Stimulated activated CD8-positive, alpha-beta memory T cell treated with anti-CD3 and anti-CD28 coated beads, Interleukin-15, amount 100 ng/mL, for 24 hours (primary cell): ENCODE results near the gene ABTB2.
"Not testable (repeated sequence)": the region's sequence is repeated elsewhere in the genome, so short reads cannot be mapped to it uniquely, and the experiment has no call there.

Experiments used
- DNase-seq: peaks from one replicate; pipeline ENCODE4 v3.0.0-alpha.2; 2020; ENCODE audit warnings: low read depth

Gene ABTB2

DNA sequence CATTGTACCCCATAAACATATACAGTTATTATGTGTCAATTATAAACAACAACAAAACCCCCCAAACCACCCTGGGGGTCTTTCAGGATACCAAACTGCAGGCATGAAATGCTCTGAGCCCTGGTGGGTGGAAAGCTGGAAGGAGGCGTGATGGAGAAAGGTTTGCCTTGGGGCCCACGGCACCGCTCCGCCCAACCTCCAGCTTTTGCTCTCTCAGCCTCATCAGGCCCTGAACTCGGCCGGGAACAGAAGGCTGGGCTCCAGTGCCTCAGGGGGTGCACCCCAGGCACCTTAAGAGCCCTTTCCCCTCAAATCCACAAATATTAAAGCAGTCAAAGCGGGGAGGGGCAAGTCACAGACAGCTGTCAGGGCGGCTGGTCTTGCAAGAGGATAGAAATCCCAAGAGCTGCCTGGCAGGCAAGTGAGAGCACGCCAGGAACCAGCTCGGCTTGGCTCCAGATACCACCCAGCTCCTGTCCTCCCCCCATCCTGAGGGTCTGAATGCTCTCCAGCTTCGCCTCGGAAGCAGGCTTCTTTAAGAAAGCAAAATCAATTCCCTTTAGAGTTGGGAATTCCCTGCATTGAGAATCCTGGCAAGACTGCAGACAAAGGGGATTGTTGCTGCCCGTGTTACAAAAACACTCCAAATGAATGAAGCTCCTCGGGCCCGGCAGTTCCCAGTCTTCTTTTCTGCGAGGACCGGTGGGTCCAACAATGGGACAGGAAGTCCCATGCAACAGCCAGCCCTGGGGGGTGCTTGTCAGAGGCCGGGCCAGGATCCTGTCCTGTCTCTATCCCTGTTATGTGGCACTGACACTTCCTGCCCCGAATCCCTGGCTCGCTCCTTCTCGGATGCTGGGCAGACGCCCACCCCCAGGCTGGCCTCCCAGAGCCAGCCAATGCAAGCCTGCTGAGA is 171.6 kb downstream of the ABTB2 start:
- DNase-seq, result no peak

DNA sequence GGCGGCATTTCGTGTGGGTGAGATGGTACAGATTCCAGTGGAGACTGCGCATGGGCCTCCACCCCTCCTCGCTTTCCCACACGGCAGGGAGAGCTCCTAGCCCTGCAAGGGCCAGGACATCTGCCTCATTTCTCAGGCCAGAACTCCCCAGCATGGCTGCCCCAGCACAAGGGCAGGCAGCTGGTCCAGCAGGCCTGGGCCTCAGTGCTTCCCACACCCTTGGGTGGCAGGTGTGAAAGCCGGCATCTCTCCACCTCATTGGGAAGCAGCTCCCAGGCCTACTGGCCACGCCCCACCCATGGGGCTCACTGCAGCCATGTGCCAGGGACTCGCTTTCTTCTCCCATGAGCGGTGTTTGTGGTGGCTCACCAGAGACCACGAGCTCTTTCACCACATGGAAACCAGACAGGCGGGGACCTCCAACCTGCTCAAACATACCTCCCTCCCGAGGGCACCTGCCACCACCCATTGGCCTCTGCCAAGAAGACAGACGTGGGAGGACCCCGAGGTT is 173.2 kb downstream of the ABTB2 start:
- no peak for DNase-seq

DNA sequence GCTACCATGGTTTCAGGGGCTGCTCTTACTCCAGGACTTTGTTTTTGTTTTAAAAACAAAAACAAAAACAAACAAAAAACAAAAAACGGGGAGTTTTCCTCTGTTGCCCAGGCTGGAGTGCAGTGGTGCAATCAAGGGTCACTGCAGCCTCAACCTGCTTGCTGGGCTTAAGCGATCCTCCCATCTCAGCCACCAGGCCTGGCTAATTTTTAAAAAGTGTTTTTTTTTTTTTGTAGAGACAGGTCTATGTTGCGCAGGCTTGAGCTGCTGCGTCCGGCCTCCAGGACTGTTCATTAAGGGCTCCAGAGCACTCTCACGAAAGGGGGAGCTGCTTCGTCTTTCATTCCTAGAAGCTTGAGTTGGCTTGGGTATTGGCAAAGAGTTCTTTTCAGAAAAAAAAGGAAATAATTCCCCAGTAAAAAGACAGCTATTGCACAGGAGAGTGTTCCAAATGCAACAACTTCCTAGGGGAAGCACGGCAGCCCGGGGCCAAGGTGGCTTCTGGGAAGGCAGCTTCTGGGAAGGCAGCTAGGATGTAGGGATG is 173.9 kb downstream of the ABTB2 start:
- no peak for DNase-seq

DNA sequence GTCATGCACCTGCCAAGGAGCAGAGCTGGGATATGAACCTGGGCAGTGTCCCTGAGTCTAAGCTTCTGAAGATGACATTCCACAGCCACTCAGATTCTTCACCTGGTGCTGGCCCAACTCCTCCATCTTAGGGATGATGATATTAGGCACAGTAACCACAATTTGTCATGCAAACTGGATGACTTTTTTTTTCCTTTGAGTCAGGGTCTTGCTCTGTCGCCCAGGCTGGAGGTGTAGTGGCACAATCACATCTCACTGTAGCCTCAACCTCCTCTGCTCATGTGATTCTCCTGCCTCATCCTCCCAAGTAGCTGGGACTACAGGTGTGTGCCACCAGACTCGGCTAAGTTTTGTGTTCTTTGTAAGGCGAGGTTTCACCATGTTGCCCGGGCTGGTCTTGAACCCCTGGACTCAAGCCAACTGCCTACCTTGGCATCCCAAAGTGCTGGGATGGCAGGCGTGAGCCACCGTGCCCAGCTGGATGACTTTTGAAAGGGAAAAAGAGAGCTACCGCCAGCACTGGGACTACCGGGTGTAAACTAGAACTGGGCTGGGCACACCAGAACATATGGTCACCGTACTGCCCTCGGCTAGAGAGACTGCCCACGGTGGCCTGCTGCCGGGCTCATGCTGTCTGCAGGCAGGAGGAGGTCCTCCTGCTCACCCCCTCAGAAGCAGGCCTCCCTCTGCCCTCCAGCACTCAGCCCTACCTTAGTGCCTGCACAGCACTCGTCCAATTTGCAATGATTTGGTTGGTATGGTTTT is 174.7 kb downstream of the ABTB2 start:
- no peak for DNase-seq

DNA sequence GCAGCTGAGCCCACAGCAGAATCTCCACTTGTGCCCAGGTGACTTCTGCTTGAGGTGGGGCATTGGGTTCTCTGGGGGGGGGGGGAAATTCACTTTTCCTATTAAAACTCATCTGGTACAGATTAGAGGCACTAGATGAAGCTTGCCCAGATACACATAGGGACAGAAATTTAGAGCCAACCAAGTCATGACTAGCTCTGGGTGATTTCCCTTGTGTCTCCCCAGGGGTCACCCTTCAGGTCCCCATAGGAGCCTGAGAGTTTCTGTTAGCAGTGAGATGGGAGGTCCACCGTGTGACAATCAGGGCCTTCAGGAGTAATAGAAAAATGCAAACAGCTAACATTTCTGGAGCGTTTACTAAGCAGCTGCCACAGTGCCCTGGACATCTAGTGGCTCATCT is 175.4 kb downstream of the ABTB2 start:
- DNase-seq, result no peak

DNA sequence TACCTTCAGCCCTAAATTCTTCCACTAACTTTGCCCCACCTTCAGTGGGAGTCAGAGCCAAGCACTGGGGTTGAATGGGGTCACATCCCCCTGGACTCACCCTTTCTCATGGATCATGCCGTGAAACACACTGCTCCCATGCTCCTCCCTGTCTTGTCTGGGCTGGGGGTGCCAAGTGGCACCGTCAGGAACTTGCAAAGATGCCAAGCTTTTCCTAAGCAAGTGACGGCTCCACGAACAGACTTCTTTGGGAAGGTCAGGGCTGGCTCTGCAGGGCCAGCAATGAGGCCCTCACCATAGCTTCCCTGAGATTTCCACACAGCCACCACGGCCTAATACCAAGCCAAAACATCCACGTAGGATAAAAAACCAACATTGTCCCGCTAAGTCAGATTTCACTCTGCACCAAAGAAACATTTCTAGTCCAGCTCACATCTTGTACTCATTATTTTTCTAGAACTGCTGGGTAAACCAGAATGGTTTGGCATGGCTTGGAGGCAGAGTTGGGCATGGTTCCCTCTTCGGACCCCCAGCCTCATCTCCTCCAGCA is 175.9 kb downstream of the ABTB2 start:
- DNase-seq, result no peak

DNA sequence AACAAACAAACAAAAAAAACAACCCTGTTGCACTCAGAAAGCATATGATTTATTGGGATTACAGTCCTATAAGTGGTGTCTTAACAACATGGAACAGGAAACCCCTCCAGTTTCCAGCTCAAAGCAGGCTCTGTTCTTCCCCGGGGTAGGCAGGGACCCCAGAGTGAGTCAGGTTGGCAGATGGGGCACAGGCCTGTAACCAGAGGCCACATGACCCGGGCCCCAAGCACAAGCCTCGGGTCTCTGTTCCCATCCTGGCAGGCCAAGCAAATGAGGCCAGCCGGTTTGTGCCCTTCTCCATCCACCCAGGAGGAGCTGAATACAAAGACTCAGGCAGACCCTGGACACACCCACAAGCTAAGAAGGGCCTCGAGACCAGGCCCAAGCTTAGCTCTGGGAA is 176.6 kb downstream of the ABTB2 start:
- DNase-seq, result no peak

DNA sequence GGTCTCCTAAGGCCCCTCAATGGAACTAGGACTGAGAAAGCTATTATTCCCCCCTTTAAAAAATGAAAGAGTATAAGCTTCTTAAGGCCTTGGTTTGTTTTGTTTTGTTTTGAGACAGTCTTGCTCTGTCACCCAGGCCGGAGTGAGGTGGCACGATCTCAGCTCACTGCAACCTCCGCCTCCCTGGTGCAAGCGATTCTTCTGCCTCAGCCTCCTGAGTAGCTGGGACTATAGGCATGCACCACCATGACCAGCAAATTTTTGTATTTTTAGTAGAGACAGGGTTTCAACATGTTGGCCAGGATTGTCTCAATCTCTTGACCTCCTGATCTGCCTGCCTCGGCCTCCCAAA is 177.0 kb downstream of the ABTB2 start:
- DNase-seq, result not testable (repeated sequence)

DNA sequence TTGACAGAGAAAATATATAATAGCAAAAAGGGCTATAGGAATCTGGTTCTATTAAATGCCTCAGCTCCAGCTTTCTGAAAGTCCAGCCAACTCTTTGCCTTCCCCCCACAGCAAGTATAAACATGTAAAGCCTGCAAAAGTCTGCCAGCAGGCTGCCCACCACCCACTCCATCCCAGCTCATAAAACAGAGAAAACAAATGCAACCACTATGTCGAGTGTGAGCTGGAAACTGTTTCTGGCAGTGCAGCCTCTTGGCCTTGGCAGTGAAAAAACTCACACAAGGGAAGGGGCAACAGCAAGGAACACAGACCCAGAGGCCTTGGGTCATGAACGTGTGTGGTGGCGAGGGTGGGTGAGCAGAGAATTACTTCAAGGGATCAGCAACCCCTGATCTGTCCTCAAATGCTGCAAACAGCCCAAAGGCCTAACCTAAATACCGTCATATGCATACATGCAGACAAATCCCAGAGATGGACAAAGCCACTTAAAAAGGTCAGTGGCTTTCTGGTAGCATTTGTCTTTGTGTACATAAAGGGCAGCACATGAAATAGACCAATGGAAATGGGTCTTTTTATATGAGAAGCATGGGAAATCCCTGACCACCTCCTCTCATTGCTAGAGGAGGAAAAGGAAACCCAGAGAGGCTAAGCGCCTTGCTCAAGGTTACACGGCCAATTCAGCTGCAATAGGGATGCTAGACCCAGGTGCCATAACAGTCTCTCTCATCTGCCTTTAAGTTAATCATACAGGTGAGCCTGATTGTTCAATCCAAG is 177.6 kb downstream of the ABTB2 start:
- DNase-seq, result no peak

DNA sequence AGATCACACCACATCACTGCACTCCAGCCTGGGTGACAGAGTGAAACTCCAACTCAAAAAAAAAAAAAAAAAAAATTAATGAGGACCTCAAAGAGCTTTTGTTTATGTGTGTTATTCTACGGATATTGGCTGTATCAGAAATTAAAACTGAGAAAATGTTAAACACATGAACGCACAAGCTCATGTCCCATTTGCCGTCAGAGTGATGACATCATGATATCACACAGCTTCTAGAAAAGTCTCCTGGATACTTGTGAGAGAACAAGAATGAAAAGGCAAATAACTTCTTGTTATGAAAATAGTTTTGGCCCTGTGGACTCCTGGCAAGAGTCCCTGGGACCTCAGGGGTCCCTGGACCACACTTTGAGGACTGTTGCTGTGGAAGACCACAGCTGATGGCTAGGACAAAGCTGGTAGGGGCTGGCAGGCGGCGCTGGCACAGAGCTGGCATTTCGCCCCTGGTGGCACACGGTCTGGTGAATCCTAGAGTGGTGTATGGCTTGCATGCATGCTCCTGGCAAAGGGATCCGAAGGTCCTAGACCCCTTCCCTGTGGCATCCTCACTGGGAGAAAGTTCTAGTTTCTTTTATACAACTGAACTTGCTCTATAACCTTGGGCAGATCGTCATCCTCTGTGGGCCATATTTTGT is 178.7 kb downstream of the ABTB2 start:
- no peak for DNase-seq

DNA sequence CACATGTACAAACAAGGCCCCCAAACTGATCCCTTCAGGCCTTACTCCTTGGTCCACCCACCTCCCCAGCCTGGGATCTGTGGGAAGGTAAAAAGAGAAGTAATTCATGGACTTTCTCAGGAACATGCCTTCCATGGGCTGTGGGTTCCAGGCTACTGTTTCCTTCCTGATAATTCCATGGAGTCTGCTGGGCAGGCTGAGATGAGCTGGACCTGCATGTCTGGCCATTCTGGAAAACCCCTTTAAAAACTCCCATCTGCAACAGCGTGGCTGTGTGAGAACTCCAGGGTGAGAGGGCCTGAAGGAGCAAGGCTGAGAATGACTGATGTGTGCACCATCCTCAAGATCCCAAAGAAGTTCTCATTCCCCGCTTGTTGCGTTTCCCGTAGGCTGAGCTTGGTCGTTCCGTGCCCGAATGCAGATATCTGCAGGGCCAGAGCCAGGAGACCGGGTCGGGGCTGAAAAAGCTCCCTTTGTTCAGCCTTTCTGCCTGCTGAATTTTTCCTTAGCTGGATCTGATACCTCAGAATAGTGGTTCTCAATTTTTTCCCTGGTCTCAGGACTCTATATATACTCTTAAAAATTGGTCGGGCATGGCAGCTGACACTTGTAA is 179.5 kb downstream of the ABTB2 start:
- no peak for DNase-seq

DNA sequence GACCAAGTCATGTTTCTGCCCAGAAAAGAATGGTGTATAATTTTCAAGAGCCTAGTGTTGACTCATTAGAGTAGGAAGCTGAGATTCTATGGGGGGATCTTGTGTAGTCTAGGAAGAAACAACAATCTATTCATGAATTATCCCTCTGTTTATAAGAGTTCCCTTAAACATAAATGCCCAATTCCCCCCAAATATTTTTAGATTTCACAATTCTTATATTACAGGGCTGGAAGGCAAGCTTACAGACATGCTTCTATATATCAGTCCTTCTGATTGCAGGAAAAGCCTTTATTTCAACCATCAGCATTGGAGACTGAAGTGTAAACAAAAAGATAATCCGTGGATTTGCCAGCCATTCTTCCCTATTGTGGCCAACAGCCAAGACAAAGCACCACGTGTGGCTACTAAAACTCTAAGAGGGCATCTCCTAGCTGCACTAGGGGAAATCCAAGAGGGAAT is 181.0 kb downstream of the ABTB2 start:
- DNase-seq, result no peak

DNA sequence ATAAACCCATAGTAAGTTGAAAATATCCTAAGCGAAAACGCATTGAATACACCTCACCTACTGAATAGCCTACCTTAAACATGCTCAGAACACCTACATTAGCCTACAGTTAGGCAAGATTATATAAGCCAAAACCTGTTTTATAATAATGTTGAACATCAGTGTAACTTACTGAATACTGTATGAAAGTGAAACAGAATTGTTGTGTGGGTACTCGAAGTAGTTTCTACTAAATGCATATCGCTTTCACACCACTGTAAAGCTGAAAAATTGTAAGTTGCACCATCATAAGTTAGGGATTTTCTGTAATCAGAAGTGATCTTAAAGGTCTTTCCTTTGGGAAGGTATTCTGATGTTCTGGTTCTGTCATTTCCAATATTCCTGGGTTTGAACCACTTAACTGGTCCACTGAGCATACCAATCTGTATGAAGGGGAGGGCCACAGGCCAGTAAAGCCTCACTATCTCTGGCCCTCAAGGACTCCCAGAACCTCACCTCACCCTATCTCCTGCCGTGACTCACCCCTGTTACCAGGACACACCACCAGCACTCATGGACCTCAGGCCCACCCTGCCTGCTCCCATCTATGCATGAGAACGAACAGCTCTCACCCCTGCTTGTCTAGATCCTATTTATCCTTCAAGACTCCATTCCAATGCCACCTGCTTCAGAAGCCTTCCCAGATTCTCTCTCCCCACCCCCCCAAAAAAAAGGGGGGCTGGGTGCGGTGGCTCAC is 182.4 kb downstream of the ABTB2 start:
- no peak for DNase-seq

DNA sequence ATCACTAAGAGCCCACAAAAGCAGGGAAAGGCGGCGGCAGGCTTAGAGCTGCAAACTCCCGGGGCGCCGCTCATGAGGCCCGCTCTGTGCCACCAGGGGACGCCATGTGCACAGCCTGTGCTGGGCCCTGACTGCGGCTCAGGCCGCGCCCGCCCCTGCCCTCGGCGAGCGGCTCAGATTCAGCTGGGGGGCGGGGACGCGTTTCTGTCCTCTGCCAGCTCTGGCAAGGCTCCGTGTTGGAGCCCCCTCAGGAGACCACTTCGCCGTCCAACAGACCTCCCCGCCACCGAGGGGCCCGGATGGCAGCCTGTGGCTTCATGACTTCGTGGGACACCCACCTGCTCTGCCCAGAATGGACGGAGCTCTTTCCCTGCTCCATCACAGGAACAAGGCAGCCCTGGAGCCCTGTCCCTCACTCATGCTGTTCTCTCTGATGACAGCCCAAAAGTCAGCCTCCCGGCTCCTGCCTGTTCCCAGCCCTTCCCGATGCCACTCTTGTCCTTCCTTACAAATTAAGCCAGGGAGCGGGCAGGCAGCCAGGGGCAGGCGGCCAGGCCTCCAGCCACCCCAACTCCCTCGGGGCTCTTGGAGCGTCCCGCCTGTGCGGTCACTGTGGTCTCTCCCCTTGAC is 183.3 kb downstream of the ABTB2 start:
- DNase-seq, result peak; percentile 65

DNA sequence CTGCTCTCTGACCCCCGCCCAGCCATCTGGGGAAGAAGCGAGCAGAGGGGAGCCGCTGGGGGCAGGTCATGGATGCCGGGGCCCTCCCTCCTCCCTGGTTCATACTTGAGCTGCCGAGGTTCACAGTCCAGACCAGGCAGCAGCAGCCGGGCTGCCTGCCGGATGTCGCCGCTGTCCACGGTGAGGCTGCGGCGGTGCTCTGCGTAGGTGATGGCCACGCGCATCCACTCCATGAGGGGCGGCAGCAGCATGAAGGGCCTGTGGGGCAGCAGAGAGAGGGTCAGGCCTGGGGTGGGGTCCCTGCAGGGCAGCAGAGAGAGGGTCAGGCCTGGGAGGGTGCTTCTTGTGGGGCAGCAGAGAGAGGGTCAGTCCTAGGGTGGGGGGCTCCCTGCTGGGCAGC is 184.8 kb downstream of the ABTB2 start:
- DNase-seq, result no peak

DNA sequence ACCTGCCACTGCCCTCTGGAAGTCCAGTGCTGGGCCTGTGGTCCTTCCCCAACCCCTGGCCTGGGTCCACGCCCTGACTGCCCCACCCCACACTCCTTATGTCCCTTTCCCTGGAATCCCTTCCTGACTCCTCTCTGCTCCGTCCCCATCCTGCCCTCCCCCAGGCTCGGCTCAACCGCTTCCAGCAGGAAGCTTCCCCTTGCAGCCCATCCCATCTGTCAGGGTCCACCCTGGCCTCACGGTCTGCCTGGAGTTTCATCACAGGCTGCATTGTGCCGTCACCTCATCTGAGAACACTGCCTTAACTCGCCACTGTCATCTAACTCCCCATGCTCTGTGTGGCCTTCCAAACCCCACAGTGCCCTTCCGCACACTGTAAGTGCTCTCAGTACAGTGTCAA is 188.1 kb downstream of the ABTB2 start:
- DNase-seq, result no peak

DNA sequence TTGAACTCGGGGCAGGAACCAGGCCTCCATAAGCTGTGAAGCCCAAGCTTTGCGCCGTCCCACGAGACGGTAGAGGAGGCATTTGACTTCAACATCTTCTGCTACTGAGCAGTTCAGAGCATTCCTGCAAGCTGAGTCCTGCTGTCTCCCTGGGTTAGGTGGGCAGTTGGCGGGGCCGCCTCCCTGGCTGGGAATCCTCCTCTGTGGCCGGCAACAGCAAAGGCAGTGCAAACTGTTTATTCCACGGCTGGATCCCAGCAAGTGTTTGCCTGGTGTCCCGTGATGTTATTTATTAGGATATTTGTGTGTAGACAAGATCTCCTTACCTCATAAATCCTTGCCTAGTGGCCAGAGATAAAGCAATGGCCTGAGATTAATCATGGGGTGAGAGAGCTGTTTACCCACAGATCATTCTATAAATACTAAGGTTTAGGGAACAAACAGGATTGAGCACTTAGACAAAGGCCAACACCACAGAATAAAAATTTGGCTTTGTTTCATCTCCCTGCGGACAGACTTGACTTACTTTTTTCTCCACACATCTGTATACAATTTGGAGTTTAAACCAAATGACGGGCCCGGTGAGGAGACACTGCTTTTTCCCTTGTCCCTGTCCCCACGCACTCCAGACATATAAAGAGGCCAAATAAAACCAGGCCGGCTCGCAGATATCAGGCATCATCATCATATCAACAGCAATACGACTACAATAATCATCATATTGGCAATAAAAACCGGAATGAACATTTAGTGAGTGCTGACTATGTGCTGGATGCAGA is 189.0 kb downstream of the ABTB2 start:
- no peak for DNase-seq

DNA sequence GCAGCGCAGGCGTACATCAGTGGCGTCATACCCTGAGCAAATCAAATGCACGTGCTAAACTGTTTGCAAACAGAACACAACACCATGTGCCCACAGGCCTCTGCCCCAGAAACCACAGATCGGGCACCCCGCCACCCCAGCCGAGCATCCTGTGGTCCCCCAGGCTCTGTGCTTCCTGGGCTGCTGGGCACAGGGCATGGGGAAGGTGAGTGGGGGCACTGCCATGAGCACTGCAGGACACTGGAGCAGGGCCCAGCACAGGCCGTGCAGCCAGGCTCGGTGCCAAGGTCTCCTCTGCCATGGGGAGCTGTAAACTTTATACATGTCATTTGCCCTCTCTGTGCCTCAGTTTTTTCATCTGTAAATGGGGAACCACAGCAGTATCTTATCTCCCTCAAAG is 189.8 kb downstream of the ABTB2 start:
- no peak for DNase-seq
